Measurements from ENCODE around the gene POLR1E.
"Not testable (repeated sequence)": the region's sequence is repeated elsewhere in the genome, so short reads cannot be mapped to it uniquely, and the experiment has no call there.

POLR1E gene

GRCh38 chr9:37465249-37466036, 20.3 kb upstream of the POLR1E start, which contains the start of gene ZBTB5:
TSS of gene ZBTB5 (minus strand) at chr9:37465450. CDS start at chr9:37442551, 22,899 bp downstream.
- peak; percentile 99 for DNase-seq

DNA sequence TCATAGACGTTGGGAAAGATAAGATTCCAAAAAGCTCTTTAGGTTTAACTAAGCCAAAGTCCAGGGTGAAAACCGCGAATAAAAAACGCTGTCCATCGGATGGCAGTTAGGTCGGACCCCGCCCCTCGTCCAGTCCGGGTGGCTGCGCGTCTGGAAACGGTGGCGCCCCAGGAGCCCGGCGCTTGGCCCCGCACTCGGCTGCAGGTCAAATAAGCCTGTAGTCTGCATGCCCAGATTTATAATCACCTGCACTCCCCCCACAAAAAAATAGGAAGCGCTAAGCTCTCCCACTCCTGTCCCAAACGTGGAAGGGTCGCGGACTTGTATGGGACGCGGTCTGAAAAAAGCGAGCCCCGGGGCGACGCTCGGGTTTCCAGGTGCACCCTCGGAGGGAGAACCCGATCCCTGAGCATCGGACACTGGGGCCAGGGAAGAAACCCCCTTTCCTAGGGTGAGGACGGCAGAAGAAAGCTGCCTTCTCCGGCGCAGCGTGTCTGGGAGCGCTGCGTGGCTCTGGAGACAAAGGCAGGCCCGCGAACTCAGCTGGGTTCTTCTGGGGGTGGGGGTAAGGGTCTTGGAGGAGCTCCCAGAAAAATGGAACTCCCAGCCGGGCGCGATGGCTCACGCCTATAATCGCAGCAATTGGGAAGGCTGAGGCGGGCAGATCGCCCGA, 19.6 kb upstream of the POLR1E start:
- DNase-seq, result peak; percentile 18

GRCh38 chr9:37467530-37467929, 18.2 kb upstream of the POLR1E start:
- DNase-seq, result not testable (repeated sequence)

GRCh38 chr9:37468620-37469019, 17.1 kb upstream of the POLR1E start:
- no peak for DNase-seq

DNA sequence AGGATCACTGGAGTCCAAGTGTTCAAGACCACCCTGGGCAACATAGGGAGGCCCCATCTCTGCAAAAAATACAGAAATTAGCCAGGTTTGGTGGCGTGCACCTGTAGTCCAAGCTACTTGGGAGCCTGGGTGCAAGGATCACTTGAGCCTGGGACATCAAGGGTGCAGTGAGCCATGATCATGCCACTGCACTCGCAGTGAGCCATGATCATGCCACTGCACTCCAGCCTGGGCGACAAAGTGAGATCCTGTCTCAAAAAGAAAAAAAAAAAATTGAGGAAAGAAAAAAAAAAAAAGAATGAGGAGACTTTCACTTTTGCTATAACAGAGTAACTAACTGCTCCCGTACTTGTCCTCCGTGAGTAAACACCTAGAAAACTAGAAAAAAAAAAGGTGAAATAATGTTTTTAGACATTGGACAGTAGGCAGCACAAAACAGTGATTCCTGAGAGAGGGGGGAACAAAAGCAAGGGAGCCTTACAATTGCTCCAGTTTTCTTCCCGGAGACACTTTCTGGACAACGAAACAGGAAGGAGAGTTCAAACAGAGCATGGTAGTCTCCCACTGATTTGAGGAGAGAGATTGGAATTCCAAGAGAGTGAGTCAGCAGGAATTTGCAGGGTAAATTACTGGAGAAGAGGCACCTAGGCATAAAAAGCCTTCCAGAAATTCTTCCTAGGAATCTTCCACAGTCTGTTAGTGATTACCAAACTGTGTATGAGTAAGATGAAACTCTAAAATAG, 13.6 kb upstream of the POLR1E start:
- peak; percentile 44 for DNase-seq

DNA sequence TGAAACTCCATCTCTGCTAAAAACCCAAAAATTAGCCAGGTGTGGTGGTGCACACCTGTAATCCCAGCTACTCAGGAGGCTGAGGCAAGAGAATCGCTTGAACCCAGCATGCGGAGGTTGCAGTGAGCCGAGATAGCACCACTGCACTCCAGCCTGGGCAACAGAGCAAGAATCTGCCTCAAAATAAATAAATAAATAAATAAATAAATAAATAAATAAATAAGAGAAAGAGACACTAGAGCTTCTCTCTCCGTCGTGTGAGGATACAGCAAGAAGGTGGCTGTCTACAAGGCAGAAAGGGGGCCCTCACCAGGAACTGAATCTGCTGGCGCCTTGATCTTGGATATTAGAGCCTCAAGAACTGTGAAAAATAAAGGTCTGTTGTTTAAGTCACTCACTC, 11.8 kb upstream of the POLR1E start:
- DNase-seq, result not testable (repeated sequence)

GRCh38 chr9:37474438-37474837, 11.3 kb upstream of the POLR1E start:
- DNase-seq, result no peak

- DNase-seq, result no peak
These were observed 8.8 kb upstream of the POLR1E start for GRCh38 chr9:37476930-37477329.

DNA sequence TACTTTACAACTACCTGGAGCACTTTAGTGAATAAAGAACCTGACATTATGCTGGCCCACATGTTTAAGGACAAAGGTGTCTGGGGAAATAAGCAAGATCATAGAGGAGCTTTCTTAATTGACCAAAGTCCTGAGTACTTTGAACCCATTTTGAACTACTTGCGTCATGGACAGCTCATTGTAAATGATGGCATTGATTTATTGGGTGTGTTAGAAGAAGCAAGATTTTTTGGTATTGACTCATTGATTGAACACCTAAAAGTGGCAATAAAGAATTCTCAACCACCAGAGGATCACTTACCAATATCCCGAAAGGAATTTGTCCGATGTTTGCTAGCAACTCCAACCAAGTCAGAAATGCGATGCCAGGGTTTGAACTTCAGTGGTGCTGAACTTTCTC, 8.3 kb upstream of the POLR1E start:
- DNase-seq, result not testable (repeated sequence)

GRCh38 chr9:37477987-37478619, 7.6 kb upstream of the POLR1E start:
- not testable (repeated sequence) for DNase-seq

DNA sequence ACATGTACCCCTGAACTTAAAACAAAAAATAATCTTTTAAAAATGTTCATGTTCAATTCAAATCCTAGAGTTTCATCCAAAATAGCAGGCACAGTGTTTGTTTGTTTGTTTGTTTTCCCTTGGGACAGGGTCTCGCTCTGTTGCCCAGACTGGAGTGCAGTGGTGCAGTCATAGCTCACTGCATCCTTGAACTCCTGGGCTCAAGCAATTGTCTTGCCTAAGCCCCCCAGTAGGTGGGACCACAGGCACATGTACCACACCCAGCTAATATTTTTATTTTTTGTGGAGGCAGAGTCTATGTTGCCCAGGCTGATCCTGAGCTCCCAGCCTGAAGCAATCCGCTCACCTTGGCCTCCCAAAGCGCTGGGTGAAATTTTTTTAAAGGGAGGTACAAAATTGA, 5.0 kb upstream of the POLR1E start:
- no peak for DNase-seq

DNA sequence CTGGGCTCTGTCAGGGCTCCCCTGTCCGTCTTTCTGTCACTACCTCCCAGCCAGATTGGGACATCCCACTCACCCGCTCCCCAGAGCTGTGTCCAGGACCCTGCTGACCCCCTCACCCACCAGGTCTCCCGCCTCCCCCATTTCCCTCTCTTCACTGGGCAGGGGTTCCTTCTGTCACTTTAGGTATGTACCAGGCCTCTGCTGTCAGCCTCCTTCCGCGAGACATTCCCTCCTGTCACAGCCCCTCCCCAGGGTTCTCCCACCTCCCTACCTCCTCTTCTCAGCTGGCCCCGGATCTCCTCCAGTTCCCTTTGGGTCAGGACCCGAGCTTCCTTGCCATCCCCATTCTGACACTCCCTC, 488 bp downstream of the POLR1E start:
- DNase-seq, result no peak

GRCh38 chr9:37486616-37487548, 1.1 kb downstream of the POLR1E start:
- peak; percentile 6 for DNase-seq

DNA sequence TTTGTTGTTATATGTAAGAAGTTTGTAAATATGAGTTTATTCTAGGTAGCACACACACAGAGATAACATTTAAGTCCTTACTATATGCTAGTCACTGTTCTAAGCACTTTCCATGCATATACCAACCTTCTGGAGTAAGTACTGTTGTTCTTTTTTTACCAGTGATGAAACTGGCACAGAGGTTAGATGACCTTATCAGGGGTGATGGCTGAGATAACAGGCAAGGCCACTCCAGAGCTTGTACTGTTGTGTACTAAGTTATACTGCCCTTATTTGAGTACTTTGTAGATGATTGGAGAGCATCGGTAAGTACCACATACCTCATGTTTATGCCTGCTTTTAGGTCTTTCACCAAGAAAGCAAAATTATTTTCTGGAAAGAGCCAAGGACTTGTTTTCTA, 6.2 kb downstream of the POLR1E start:
- no peak for DNase-seq

- DNase-seq, result no peak
These were observed 9.8 kb downstream of the POLR1E start for GRCh38 chr9:37495571-37495970.

DNA sequence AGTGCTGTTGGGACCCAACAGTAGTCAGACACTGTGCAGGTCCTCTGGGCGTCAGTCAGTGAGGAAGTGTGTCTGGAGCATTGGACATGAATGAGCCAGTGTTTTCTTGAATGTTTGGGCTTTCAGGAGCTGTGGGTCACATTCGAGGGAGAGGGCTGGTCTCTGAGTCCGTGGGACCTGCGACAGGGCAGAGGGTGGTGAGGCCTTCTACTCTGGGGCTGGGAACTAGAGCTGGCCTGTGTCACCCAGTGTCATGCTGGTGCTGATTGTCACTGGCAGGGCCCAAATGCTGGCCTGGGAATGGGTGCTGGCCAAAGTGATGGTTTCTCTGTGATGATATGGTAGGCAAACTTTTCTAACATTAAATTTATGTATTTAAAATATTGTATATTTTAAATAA, 10.3 kb downstream of the POLR1E start:
- DNase-seq, result no peak

GRCh38 chr9:37497320-37497719, 11.6 kb downstream of the POLR1E start:
- no peak for DNase-seq

DNA sequence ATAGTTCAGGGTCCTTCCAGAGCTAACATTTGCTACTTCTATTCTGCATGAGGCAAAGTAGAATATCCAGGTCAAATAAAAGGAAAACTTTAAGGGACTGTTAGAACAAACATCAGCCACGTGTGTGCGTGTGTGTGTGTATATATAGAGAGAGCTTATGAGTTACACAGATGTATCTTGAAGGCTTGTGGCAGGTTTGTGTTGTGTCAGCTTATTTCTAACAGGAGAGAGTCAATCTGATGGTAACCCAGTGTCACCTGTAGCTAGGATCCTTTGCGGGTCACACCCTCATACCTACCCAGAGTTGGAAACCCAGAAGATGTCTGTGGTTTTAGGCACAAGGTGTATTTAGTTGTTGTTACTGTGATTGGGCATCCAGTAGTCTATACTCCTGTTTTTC, 12.7 kb downstream of the POLR1E start:
- DNase-seq, result no peak

- DNase-seq, result no peak
These were observed 13.5 kb downstream of the POLR1E start for GRCh38 chr9:37499297-37499696.

DNA sequence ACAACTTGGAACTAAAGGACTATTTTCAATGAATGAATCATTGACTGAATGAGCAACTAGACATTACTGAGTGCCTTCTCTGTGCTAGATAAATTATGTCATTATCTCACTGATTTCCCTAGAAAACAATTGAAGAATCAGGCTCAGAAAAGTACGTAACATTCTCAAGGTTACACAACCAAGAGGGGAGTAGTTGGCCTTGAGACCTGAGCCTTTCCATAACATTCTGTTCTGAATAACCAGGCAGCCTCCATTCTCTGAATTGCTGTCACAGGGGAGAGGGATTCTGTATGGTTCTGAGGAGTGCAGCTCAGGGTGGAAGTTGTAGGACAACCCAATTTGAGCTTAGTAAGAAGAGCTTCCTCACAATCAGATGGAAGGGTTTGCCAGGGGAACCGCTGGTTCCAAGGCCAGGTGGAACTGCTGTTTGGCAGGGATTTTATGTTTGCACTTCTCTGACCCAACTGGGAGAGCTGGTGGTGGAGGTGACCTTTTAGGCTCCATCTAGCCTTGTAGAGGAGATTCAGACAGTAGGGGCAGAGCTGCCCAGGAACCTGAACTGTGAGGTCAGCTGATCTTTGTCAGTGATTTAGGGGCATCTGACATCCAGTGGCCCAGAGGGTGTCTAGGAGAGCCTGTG, 16.3 kb downstream of the POLR1E start:
- no peak for DNase-seq

GRCh38 chr9:37503736-37504135, 18.0 kb downstream of the POLR1E start:
- DNase-seq, result no peak

DNA sequence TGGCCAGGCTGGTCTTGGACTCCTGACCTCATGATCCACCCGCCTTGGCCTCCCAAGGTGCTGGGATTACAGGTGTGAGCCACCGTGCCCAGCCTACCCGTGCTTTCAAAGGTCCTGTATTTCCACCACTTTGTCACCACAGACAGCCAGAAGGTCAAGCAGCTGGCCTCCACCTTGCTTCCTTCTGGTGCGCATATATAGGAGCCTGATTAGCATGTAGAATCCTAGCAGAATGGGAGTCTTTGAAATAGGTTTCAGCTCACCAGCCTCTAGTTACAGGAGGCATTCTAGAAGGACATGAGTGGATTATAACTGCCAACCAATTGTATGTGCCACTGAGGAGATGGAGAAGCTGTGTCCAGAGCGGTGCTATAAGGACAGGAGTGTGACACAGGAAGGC, 18.9 kb downstream of the POLR1E start:
- no peak for DNase-seq
